Mammary epithelial cell (primary cell): ENCODE measurements around the gene KPNA1.

ENCODE experiments used
- EZH2 ChIP-seq: IDR thresholded peaks from 2 replicates; pipeline ENCODE4 v1.6.1; 2012; ENCODE audit warnings: low read length, inconsistent platforms, borderline replicate concordance
- TF ChIP-seq, protein P1 (sequence below), 2 donors: IDR thresholded peaks in 1 of 2; conservative IDR thresholded peaks in 1 of 2; 2 replicates each; pipeline ENCODE4 v1.5.1; 2011 to 2012; ENCODE audit warnings: inconsistent platforms in 2 of 2, low read length in 2 of 2, mild to moderate bottlenecking in 2 of 2, control low read depth in 1 of 2, low read depth in 1 of 2; ENCODE audit not compliant: insufficient read depth in 1 of 2; ENCODE audit errors: extremely low read depth in 1 of 2

DNA sequence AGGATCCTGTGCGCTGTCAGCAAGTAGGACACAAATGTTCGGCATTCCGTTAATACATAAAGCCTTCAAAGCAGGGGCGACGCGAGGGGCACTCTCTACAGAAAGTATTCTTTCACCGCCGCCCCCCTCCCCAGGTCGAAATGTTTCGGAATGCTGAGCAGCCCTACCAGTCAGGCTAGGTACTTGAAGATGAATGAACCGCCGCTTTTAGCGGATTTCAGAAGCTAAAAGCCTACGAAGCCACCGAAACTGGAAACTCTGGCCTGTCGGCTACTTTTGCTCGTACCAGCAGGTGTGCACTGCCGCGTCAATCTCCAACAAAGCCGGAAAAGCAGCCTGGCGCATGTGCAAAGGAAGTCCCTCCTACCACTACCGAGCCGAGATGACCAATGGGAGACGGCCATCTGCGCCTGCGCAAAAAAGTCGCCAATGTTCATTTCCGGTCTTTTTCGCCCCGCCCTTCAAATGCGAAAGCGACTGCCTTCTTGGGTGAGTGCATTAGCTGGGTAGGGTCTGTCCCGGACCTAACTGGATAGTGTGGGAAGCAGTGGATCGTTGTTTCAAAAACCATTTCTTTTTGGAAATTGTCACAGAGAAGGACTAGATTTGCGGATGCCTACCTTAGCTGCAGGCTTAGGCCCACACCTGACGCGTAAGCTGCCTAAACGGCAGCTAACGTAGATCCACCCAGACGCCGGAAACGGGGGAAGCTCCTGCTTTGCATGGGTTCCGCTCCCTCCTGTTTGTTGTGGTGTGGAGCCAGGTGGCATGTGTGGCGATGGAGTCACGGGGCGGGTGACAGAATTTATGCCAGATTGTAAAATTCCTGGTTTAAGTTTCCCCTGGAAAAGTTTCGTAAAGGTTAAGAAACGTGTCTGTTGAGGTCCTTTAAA lies 98.7 kb downstream of the KPNA1 start, which contains the start of gene WDR5B:
- TF ChIP-seq EZH2: no peak
- TF ChIP-seq, protein P1, sequence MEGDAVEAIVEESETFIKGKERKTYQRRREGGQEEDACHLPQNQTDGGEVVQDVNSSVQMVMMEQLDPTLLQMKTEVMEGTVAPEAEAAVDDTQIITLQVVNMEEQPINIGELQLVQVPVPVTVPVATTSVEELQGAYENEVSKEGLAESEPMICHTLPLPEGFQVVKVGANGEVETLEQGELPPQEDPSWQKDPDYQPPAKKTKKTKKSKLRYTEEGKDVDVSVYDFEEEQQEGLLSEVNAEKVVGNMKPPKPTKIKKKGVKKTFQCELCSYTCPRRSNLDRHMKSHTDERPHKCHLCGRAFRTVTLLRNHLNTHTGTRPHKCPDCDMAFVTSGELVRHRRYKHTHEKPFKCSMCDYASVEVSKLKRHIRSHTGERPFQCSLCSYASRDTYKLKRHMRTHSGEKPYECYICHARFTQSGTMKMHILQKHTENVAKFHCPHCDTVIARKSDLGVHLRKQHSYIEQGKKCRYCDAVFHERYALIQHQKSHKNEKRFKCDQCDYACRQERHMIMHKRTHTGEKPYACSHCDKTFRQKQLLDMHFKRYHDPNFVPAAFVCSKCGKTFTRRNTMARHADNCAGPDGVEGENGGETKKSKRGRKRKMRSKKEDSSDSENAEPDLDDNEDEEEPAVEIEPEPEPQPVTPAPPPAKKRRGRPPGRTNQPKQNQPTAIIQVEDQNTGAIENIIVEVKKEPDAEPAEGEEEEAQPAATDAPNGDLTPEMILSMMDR (conservative IDR thresholded peaks at IDR 0.05 in 1 of 2, IDR thresholded peaks at IDR 0.05 in 1 of 2; ENCODE audit: extremely low read depth in 1 of 2, insufficient read depth in 1 of 2, low read depth in 1 of 2, low read length in 2 of 2): peak; percentile 6 to 17
